ENCODE results near the gene CDC42BPG.
"Not testable (repeated sequence)": the region's sequence is repeated elsewhere in the genome, so short reads cannot be mapped to it uniquely, and the experiment has no call there.

The CDC42BPG gene

DNA sequence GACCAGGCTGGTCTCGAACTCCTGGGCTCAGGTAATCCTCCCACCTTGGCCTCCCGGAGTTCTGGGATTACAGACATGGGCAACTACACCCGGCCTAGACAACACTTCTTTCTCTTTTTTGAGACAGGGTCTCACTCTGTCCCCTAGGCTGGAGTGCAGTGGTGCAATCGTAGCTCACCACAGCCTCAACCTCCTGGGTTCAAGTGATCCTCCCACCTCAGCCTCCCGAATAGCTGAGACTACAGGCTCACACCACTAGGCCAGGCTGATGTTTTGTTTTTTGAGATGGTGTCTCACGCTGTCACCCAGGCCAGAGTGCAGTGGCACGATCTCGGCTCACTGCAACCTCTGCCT lies 1.3 kb upstream of the CDC42BPG start:
- H3K27me3 Mint-ChIP-seq; ATAC-seq (replicated peaks); H3K27ac Mint-ChIP-seq; DNase-seq; H3K9me3 Mint-ChIP-seq: not testable (repeated sequence)
- Mint-ChIP-seq H3K4me1 (ENCODE audit: low read depth in 2 of 2) (peaks cover 35 to 43% of the 10 kb centered on the region in 2 donors), H3K4me3 (peak overlapping the region; percentile 57 to 75), H3K36me3 (ENCODE audit: insufficient read depth) (peaks cover 51% of the 10 kb centered on the region)

- H3K4me1 Mint-ChIP-seq (ENCODE audit: low read depth in 2 of 2) = peaks cover 35 to 42% of the 10 kb centered on the region in 2 donors
- H3K27ac Mint-ChIP-seq = peak overlapping the region; percentile 16 to 86
- no peaks in the 10 kb centered on the region for H3K9me3 Mint-ChIP-seq
- peaks cover 48% of the 10 kb centered on the region for H3K36me3 Mint-ChIP-seq (ENCODE audit: insufficient read depth)
- DNase-seq = no peak
- H3K27me3 Mint-ChIP-seq = no peaks in the 10 kb centered on the region
- no peak for ATAC-seq (replicated peaks)
- peak overlapping the region; percentile 72 to 75 for H3K4me3 Mint-ChIP-seq
Observed at GRCh38 chr11:64845129-64845775, 799 bp upstream of the CDC42BPG start.

DNA sequence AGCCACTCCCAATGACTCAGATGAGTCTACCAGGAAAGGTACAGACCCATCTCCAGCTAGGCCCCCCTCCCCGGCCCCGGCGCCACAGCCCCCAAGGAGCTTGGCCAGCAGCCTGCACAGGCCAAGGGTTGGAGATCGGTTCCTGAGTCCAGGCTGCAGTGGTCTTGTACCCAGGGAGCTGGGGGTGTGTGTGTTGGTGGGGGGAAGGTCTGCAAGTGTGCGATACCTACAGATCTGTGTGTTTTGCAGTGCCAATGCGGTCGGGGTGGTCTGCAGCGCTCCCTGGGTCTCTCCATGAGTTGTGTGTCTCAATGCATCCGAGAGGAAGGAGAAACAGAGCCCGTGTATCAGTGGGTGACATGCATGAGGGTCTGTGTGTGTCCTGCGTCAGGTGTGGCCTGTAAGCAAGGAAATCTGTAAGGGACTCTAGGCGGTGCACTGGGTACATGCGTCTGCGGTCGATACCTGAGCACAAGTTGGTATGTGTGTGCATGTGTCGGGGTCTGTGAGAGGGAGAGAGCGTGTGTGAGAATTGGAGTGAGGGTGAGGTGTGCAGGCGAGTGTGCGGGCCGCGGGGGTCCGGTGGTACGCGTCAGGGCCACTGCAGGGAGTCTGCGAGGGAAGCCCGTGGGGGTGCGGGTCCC lies 645 bp downstream of the CDC42BPG start:
- DNase-seq (no peak), ATAC-seq (replicated peaks) (no peak)
- Mint-ChIP-seq H3K4me3 (peak overlapping the region; percentile 72 to 75), H3K27ac (peak overlapping the region in 1 of 2 donors; percentile 30), H3K27me3 (no peaks in the 10 kb centered on the region), H3K36me3 (ENCODE audit: insufficient read depth) (peaks cover 33% of the 10 kb centered on the region), H3K4me1 (ENCODE audit: low read depth in 2 of 2) (peaks cover 25 to 32% of the 10 kb centered on the region in 2 donors), H3K9me3 (no peaks in the 10 kb centered on the region)

GRCh38 chr11:64842851-64843685 lies 1.4 kb downstream of the CDC42BPG start:
- Mint-ChIP-seq H3K27me3 (no peaks in the 10 kb centered on the region), H3K9me3 (no peaks in the 10 kb centered on the region), H3K4me3 (peak overlapping the region; percentile 72 to 75), H3K4me1 (ENCODE audit: low read depth in 2 of 2) (peaks cover 18 to 25% of the 10 kb centered on the region in 2 donors), H3K27ac (peak overlapping the region in 1 of 2 donors; percentile 30), H3K36me3 (ENCODE audit: insufficient read depth) (peaks cover 28% of the 10 kb centered on the region)
- DNase-seq = no peak
- no peak for ATAC-seq (replicated peaks)

DNA sequence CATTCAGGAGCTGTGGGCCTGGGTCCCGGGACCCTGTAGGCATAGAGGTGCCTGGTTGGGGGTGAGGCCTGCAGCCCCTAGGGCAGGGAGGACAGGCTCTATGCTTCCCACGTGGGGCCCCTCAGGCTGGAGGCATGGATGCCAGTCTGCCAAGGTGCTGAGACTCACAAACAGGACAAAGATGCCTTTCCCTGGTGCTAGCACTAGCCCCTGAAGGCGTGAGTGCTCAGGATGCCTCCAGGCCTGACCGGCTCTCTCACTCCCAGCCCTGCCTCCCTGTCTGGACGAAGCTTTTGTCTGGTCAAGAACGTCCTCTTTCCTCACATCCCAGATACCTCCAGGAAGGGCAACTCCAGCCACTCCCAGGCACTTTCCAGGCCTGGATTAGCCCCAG lies 2.1 kb downstream of the CDC42BPG start:
- Mint-ChIP-seq H3K9me3 (no peaks in the 10 kb centered on the region), H3K4me1 (ENCODE audit: low read depth in 2 of 2) (peaks cover 15 to 22% of the 10 kb centered on the region in 2 donors), H3K36me3 (ENCODE audit: insufficient read depth) (peaks cover 25% of the 10 kb centered on the region), H3K27me3 (no peaks in the 10 kb centered on the region), H3K4me3 (no peak overlapping the region), H3K27ac (no peak overlapping the region)
- no peak for DNase-seq
- no peak for ATAC-seq (replicated peaks)

DNA sequence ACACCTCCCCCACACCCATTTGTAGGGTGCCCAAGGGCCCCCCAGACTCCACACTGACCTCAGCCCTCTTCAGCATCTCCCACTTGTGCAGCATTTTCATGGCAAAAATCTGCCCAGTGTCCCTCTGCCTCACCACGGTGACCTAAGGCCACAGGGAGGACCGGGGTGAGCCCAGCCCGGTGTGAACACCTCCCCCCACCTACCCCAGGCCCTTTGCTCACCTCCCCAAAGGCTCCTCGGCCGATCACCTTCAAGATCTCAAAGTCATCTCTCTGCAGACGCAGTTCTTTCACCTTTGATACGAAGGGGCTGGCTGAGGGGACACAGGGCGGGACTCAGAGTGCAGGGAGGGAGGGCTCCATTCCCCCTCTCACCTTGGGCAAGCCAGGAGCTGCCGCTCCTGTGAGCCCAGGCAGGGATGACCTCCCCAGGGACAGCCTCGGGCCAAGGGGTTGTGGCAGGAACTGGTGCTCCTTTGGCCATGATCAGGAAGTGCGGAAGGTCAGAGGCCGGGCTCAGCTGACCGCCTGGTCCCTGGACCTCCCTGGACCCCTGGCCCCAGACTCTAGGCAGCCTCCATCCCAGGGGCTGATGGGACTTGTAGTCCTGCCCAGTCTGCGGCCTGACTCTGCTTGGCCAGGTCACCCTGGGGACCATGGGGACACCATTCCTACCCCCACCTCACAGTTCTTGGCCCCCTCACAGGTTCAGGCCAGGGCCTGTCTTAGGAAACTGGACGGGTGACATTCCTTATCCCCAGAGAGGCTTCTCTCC lies 2.7 kb downstream of the CDC42BPG start:
- Mint-ChIP-seq H3K27me3 (no peaks in the 10 kb centered on the region), H3K4me3 (no peak overlapping the region), H3K9me3 (no peaks in the 10 kb centered on the region), H3K27ac (no peak overlapping the region), H3K36me3 (ENCODE audit: insufficient read depth) (peaks cover 19% of the 10 kb centered on the region), H3K4me1 (ENCODE audit: low read depth in 2 of 2) (peaks cover 14 to 18% of the 10 kb centered on the region in 2 donors)
- DNase-seq (no peak), ATAC-seq (replicated peaks) (no peak)

DNA sequence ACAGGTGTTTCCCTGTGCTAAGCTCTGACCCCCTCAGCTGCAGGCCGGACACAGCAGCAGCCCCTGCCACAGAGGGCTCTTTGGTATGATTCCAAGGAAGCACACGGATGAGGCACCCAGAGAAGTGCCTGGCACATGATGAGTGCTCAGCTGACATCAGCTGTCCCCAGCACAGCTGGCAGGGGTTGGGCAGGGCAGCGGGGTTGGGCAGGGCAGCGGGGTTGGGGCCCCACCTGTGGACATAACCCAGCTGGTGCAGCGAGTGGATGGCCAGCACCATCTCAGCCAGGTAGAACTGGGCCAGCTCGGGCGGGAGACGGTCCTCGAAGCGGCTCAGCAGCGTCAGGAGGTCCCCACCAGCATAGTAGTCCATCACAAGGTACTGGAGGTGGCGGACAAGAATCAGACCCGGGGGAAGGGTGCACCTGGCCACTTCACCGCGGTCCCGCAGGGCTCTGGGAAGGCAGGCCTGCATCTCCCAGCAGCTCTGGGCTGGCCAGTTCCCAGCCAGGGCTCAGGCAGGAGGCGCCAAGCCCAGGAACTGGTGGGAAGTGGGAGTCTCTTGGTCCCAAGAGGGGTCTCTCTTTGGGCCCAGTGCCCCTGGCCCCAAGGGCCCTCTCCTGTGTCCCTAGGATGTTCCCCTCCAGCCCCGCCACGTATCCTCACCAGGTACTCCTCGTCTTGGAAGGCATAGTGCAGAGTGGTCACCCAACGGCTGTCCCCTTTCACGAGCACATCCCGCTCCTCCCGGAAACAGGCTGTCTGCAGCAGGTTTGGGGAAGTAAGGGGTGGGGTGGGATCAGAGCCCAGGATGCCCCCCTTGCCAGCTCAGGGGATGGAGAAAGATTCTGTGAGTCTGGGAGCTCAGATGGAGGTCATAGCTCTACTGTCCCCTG lies 4.3 kb downstream of the CDC42BPG start:
- DNase-seq = no peak
- H3K27ac Mint-ChIP-seq = no peak overlapping the region
- H3K4me1 Mint-ChIP-seq (ENCODE audit: low read depth in 2 of 2) = peaks cover 14 to 16% of the 10 kb centered on the region in 2 donors
- ATAC-seq (replicated peaks) = no peak
- H3K27me3 Mint-ChIP-seq = no peaks in the 10 kb centered on the region
- no peak overlapping the region for H3K4me3 Mint-ChIP-seq
- H3K36me3 Mint-ChIP-seq (ENCODE audit: insufficient read depth) = peaks cover 10% of the 10 kb centered on the region
- no peaks in the 10 kb centered on the region for H3K9me3 Mint-ChIP-seq

DNA sequence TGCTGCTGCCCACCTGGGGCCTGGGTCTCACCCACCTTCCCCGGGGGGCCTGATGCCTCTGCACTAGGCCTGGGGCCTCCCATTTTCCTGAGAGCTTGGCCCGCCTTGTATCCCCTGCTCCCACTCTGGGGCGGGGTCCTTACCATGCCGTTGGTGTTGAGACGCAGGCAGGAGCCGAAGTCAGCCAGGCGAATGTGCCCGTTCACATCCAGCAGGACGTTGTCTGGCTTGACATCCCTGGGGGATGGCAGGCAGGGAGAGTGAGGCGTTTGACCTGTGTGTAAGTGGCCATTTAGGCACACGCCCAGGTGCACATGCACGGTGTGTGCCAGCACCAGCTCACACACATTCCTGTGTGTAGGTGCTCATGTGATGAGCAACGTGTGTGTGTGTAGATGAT lies 5.1 kb downstream of the CDC42BPG start:
- Mint-ChIP-seq H3K27ac (no peak overlapping the region), H3K27me3 (no peaks in the 10 kb centered on the region), H3K4me1 (ENCODE audit: low read depth in 2 of 2) (peaks cover 12 to 14% of the 10 kb centered on the region in 2 donors), H3K9me3 (no peaks in the 10 kb centered on the region), H3K36me3 (ENCODE audit: insufficient read depth) (peaks cover 14% of the 10 kb centered on the region), H3K4me3 (no peak overlapping the region)
- DNase-seq = no peak
- ATAC-seq (replicated peaks) = no peak

DNA sequence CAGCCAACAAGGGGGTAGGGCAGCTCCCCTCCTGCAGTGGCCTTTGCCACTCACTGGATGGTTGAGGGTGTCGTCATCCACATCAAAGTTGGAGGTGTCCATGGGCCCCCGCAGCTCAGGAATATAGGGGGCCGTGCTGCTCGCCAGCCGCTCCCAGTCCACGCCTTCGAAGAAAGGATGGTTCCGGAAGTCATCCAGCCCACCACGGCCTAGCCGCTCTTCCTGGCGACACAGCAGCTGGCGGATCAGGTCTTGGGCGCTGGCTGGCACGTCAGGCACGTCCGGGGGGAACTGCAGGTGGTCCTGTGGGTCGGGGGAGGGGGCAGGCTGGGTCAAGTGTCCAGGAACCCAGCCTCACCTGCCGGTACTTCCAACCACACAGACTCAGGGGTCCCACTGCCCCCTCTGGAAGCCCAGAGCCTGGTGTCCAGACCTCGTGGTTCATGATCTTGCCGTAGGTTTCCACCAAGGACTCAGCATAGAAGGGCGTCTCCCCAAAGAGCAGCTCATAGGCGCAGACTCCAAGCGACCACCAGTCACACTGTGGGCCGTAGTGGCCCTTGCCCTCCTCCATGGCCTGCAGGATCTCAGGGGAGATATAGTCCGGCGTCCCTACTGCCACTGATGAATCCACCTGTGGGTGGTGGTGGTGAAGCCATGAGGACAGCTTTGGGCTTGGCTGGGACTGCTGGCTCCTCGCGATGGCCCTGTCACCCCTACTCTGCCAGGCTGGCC lies 5.7 kb downstream of the CDC42BPG start:
- DNase-seq = no peak
- Mint-ChIP-seq H3K27me3 (no peaks in the 10 kb centered on the region), H3K27ac (no peak overlapping the region), H3K4me1 (ENCODE audit: low read depth in 2 of 2) (peaks cover 9 to 11% of the 10 kb centered on the region in 2 donors), H3K4me3 (no peak overlapping the region), H3K9me3 (no peaks in the 10 kb centered on the region), H3K36me3 (ENCODE audit: insufficient read depth) (peaks cover 12% of the 10 kb centered on the region)
- ATAC-seq (replicated peaks) = no peak

DNA sequence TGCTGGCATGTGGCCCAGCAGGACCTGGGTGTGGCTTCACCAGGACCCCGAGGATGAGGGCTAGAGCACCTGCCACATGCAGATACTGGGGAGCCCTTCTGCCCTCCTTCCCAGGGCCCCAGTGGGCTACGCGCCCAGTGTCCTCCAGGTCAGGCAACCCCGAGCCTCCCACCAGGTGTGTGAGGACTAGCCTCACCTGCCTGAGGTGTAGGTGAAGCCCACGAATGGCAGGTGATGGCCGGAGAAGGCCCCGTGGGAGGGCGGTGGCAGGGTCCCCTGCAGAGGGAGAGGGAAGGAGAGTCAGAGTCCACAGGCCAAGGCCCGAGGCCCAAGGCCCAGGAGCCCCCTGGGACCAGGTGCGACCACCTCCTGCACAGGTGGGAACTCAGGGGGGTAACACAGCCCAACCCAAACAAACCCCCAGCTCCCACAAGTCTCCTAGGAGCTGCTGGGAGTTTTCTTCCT lies 6.5 kb downstream of the CDC42BPG start:
- peak overlapping the region in 1 of 2 donors; percentile 76 for H3K27ac Mint-ChIP-seq
- no peak overlapping the region for H3K4me3 Mint-ChIP-seq
- no peak for DNase-seq
- peaks cover 1 to 3% of the 10 kb centered on the region in 2 donors for H3K4me1 Mint-ChIP-seq (ENCODE audit: low read depth in 2 of 2)
- peaks cover 12% of the 10 kb centered on the region for H3K36me3 Mint-ChIP-seq (ENCODE audit: insufficient read depth)
- no peak for ATAC-seq (replicated peaks)
- H3K9me3 Mint-ChIP-seq = no peaks in the 10 kb centered on the region
- no peaks in the 10 kb centered on the region for H3K27me3 Mint-ChIP-seq

DNA sequence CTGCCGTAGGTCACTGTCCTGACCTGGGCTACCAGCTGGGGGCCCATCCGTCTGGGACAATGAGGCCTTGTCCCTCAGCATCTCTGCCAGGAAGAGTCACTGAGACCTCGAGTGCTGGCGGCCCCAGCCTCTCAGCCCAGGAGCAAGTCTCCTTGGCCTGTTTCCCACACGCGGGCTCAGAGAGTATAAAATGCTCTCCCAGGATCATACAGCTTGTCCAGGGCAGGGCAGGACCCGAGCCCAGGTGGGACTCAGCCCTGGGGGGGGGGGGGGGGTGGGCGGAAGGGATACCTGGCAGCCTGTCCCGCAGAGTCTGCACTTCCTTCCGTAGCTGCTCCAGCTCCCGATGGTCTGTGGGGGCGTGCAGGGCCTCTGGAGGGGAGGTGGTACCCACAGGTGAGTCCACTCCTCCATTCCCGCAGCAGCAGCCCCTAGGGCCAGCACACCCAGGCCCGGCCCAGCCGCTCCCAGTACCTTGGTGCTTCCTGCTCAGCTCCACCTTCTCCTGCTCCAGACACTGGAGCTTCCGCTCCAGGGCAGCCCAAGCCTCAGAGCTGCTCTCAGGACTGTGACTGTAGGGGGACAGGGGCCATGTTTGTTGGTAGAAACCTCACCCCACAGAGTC lies 7.9 kb downstream of the CDC42BPG start:
- ATAC-seq (replicated peaks) = no peak
- peaks cover 0 to 3% of the 10 kb centered on the region in 2 donors for H3K4me1 Mint-ChIP-seq (ENCODE audit: low read depth in 2 of 2)
- DNase-seq = no peak
- H3K4me3 Mint-ChIP-seq = no peak overlapping the region
- H3K36me3 Mint-ChIP-seq (ENCODE audit: insufficient read depth) = peaks cover 8% of the 10 kb centered on the region
- no peaks in the 10 kb centered on the region for H3K27me3 Mint-ChIP-seq
- no peaks in the 10 kb centered on the region for H3K9me3 Mint-ChIP-seq
- peak overlapping the region in 1 of 2 donors; percentile 76 for H3K27ac Mint-ChIP-seq

Data from effector memory CD8-positive, alpha-beta T cell (primary cell).